HG02759 (cell line): ENCODE measurements around the gene SOCS1.
"Not testable (repeated sequence)": the region's sequence is repeated elsewhere in the genome, so short reads cannot be mapped to it uniquely, and the experiment has no call there.

Experiments used
- ATAC-seq: cut with Tn5 transposase; IDR thresholded peaks from one replicate; pipeline ENCODE4 v1.9.1; 2021; ENCODE audit warnings: mild to moderate bottlenecking, moderate library complexity; ENCODE audit not compliant: unreplicated experiment

SOCS1 gene

DNA sequence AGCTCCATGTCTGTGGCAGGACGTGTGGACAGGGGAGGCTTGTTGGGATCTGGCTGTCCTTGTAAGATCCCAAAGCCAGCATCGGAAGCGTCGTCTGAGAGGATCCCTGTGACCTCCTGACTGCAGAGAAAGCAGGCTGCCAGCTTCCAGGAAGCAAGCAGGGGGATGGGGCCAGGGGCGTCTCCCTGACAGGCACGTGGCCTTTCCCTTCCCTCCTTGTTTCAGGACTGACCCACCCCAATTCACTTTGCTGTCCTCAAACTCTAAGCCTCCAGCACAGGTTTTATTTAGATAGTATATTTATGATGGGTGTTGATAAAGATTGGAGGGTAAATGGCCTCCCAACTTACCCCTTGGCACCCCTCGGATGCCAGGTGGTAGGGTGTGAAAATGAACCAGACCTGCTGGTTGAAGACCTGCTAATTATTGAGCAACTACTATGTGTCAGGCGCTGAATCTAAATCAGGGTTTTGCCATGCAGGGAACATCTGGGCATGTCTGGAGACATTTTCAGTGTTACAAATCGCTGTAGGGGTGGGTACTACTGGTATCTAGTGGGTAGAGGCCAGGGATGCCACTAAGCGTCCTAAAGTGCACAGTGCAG is 24.5 kb downstream of the SOCS1 start:
- no peak for ATAC-seq

DNA sequence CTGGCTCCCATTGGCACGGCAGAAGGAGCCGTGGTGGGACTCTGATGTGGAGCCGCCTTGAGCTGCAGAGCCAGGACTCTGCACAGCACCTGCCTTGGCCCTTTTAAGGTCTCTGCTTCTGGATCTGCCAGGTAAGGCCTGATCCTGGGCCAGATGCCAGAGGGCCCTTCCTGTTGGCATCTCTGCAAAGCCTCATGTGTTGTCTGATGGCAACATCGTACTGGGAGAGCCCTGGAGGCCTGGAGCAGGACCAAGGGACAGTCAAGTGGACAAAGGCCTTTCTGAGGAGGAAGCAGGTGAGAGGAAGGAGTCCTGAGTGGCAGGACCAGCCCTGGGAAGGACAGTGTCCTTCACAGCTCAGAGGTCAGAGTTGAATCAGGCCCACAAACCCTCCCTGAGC is 26.1 kb downstream of the SOCS1 start:
- no peak for ATAC-seq

DNA sequence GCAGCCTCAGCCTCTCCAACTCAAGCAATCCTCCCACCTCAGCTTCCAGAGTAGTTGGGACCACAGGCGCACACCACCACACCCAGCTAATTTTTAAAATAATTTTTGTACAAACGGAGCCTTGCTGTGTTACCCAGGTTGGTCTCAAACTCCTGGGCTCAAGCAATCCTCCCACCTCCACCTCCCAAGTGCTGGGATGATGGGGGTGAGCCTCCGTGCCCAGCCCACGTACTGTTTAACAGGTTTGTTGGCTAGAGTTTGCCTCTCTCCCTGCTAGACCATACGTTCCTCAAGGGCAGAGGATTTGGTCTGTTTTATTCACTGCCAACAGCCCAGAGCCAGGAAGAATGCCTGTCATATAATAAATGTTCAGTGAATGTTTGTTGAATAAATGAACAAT is 26.6 kb downstream of the SOCS1 start:
- ATAC-seq: no peak

DNA sequence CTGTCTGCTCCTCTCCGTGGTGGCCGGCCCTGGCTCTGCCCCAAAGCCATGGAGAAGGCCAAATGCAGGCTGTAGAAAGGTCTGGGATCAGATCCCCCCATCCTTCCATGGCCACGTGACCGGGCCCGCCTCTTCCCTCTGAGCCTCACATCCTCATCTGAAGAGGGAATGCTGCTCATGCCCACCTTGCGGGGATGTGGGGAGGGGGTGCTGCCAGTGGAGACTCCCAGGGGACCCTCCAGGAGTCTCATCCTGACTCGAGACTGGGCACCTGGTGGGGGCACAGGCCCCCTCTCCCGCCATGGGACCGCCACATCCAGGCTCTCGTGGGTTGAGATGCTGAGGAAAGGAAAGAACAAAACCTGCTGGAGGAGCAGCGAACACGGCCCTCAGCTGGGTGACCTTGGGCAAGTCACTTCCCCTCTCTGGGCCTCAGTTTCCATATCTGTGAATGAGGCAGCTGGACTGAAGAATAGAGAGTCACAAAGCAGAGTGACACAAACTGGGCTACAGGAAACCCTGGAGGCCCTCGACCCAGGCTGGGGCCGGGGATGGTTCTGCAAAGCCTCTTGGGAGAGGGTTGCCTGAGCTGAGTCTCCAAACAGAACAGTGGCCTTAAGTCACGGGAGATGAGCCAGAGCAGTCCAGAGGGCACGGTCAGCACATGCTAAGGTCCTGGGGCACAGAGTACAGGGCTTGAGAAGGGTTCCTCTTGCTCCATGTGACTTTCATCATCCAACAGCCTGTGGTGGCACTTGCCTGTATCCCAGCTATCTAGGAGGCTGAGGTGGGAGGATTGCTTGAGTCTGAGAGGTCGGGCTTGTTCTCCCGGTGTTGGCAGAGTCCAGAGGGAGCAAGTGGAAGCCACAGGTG is 30.1 kb downstream of the SOCS1 start:
- ATAC-seq: no peak

DNA sequence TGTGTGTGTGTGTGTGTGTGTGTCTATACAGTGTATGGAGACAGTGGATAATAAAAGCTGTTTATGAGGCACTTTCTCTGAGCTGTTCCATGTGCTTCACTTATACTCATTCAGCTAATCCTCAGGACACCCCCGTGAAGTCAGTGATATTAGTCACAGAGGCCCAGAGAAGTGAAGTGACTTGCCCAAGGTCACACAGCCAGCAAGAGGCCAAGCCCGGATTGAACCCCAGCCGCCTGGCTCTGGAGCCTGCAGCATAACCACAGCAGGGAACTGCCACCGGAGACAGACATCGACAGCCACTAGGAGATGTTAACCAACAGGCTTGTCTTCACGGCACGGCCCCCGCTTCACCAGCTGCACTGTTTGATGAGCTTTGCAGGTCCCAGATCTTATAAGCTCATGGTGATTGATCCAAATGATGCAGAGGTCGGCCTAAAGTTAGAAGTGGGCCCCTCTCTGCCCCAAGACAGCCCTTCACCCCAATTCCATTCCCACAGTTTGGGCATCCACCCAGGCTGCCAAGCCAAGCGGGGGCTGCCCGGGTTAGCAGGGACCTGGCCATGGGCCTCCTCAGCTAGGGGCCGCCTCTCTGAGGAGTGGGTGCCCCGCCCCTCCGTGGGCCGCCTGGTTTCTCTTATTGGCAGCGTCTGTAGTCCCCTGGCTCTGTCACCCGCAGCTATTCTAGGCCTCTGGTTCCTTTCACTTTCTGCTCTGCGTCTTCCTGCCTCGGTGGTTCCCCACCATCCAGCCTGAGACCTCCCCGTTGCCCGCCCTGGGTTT is 30.9 kb downstream of the SOCS1 start:
- peak; percentile 87 for ATAC-seq

DNA sequence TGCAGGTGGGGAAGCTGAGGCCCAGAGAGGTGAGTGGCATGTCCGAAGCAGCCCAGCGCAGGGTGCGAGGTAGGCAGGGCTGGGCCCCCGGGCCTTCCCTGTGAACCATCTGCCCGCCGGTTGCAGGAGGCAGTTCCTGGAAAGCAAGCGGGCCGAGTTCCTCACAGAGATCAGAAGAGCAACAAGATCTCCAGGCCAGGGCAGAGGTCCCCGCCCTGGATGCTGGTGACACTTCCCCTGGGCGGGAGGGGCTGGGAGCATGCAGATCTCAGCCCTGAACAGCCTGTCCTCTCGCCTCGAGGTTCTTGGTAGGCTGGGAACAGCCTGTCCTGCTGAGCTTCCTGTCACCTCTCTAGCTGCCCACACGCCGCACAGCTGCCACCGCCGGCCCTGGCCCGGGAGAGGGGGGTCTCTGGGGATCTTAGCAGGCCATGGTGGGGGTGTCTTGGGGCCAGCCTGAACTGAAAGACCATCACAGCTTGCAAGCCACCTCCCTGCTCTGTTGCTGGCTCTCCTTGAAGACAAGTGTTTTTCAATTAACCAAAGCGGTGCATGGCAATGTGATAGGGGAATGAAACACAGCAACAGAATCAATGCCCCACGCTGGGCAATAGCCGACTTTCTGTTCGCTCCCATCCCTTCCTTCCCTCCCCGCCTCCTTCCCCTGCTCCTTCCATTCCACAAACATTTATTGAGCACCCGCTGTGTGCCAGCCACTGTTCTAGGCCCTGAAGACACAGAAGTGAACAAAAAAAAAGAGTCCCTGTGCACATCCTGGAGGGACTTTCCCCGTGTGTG is 31.7 kb downstream of the SOCS1 start:
- ATAC-seq: no peak

DNA sequence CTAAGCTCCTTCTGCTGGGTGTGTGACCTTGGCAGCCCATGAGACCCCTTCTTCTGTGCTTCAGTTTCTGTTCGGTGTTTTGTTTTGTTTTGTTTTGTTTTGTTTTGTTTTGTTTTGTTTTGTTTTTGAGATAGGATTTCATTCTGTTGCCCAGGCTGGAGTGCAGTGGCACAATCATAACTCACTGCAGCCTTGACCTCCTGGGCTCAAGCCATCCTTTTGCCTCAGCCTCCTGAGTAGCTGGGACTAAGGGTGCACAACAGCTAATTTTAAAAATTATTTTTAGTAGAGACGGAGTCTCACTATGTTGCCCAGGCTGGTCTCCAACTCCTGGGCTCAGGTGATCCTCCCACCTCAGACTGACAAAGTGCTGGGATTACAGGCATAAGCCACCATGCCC is 35.5 kb downstream of the SOCS1 start:
- not testable (repeated sequence) for ATAC-seq

DNA sequence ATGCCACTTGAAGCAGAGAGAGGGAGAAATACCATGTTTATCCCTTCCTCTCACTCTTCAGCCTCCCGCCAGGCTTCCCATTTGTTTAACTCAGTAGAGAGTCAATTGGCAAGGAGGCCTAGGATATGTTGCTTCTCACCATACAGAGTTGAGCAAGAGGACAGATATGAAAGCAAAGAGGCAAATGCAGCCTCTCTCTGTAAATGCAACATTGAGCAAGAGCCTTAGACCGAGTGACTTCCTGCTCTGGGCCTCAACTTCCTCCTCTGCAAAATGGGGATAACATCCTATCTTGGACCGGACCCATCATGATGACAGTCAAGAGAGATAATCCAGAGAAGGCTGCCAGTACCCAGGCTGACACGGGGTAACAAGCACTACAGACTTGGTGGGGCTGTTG is 36.8 kb downstream of the SOCS1 start:
- no peak for ATAC-seq

DNA sequence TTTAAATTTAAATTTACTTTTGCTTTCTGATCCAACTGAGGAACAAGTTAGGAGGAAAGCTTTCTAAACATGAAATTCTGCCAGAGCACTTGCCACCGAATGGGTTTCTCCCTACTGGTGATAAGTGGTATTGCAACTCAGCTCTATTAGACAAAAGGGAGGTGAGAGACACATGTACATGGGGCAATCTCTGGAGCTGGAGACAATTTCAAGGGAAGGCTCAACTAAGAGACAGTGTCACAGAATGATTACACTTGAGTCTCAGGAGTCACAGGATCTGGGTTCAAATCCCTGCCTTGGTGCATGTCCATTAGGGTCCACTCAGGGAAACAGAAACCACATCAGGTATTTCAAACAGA is 37.4 kb downstream of the SOCS1 start:
- no peak for ATAC-seq

DNA sequence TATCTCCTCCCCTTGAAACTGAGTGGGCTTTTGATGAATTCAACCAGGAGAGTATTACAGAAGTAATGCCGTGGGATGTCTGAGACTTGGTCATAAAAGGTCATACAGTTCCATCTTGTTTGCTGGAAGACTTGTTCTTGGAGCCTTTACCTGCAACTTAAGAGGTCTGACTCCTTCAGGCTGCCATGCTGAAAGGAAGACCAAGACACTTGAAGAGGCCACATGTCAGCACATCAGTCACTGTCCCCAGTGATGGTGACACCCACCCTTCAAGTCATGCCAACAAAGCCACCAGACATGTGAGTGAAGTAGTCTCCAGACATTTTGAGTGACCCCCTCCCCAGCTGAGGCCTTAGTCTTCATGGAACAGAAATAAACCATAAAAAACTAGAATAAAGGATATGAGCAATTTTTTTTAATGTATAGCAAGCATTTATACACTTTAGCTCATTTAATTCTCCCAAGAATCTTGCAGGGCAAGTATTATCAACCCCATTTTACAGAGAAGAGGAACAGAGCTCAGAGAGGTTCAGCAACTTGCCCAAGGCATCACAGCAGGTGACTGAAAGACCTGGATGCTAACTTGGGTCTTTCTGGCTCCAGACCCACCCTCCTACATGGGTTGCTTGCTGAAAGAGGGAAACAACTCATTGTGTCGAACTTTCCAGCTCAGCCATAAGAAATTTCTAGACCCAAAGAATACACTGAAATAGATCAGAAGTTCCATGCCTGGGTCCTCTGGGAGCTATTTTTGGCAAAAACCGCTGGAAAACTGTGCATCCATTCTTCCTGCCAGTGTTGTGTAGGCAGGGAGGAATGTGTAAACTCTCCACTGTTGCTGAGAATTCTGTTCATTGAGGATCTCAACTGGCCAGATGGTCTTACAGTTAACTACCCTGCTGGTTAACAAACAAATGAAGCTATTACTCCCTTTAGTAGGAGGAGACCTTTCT is 38.1 kb downstream of the SOCS1 start:
- ATAC-seq: no peak

DNA sequence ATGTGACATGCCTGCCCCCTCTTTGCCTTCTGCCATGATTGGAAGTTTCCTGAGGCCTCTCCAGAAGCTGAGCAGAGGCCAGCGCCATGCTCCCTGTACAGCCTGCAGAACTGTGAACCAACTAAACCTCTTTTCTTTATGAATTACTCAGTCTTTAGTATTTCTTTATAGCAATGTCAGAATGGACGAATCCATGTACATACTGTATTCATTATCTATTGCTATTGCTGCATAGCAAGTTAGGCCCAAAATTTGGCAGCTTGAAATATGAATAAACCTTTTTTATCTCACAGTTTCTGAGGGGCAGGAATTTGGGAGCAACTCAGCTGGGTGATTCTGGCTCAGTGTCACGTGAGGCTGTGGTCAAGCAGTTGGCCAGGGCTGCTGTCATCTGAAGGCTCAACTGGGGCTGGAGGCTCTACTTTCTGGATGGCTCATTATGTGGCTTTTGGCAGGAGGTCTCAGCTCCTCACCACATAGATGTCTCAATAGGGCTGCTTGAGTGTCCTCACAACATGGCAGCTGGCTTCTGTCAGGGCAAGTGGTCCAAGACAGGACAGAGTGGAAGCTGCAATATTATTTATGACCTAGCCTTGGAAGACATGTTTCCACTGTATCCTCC is 40.0 kb downstream of the SOCS1 start:
- ATAC-seq: no peak

DNA sequence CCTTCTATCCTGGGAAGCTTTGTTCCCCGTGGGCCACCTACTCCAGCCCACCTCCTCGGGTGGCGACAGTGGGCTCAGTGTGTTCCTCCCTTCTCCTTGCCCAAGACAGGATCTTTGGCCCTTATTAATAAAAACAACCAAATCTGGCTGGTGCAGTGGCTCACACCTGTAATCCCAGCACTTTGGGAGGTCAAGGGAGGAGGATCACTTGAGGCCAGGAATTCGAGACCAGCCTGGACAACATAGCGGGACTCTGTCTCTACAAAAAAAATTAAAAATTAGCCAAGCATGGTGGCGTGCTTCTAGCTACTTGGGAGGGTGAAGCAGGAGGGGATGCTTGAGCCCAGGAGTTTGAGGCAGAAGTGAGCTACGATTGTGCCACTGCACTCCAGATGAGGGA is 42.2 kb downstream of the SOCS1 start:
- ATAC-seq: no peak

DNA sequence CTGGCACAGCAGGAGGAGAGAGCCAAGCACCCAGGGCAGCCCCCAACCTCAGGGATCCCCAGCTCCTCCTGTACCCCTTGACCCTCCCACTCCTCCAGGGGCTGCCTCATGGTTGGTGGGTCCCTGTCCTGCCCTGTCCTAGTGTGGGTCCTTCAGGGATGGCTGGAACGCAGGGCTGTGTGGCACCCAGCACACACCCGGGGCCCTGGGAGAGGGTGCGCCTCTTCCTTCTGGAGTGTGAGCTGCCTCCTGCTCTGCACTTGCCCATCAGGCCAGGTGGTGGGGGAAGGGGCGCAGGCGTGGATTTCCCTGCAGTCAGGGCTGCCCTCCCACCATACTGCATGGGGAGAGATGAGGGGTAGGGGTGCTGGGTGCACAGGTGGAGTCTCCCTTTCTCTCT is 42.6 kb downstream of the SOCS1 start:
- no peak for ATAC-seq

DNA sequence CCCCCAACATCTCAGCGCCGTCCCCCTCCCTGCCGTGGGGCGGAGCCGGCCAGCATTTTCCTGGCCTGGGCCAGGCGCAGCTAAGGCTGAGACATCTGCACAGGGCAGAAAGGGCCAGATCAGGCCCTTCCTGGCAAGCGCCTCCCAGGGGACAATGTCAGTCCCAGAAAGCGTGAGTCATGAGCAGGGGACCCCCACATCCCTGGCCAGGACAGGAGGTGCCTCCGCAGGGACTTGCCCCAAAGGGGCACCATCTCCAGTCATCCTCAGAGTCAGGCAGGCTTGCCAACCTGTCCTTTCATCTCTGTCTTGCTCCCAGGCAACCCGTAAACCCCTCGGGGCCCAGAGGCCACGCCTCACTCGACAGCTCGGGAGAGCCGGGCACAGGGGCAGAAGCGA is 43.2 kb downstream of the SOCS1 start:
- ATAC-seq: no peak

DNA sequence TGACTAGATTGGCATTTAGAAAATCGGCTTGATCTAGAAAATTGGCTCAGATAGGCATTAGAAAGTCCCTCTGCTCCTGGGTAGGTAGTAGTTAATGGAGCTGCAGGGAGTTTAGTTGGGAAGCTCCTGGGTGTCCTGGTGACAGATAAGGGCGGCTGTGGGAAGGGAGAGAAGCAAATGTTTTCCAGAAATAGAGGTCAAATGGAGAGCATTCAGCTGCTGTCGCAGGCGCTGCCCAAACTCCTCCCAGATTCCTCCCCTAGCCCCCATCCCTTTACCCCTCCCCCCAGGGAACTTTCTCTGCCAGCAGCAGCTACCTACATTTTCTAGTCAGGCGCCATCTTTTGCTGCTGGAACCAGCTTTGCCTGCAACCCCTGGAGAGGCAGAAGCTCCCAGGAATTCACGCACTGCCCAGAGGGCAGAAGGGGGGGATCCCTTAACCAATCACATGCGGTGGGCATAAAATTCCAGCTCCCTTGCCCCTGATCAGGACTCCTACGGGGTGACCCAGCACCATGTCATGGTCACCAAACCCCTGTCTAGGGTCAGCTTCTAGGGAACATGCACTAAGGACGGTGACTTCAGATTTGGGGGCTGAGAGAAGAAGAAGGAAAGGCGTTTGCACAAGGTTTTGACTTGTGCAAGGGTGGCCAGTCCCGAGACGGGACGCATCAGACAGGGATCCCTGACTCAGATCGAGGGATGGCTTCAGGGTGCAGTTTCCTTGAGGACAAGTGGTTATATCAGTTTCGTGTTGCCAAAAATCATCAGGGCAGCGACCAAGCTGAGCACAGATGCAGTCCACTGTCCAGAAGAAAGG is 43.8 kb downstream of the SOCS1 start:
- no peak for ATAC-seq

DNA sequence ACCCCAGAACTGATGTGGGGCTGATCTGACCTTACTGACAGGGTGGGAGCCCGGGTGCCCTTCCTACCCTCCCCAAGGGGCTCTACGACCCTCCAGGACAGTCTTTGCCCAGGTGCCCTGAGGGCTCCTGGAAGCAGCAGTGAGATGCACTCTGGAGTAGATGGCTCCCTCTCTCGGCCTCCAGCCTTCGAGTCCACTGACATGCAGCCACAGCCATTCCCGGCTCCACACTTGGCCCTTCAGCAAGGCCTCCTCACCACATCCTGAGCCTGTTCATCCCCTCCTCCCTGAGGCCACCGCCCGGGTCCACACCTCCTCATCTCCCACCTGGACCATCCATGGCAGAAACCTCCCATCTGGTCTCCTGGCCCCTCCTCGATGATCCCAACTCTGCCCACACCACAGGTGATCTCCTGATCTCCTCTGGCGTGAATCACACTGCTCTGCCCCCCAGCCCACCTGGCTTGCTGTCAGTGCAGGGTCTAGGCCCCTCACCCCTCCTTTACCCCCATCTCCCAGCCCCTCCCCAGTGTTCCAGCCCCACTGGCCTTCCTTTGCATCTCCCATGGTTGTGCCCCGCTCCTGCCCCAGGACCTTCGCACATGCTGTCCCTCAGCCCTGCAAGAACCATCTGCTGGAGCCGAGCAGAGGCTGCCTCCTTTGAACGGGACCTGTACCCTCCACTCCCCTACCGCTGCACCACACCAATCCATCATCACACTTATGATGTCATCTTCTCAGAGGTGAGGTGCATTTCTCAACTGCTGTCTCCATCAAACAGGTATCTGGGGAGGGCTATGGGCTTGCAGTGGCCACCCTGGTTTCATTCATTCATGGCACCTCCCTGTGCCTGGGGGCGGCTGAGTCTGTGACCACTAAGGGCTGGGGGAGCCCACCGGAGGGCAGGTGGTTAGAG is 44.7 kb downstream of the SOCS1 start:
- no peak for ATAC-seq

DNA sequence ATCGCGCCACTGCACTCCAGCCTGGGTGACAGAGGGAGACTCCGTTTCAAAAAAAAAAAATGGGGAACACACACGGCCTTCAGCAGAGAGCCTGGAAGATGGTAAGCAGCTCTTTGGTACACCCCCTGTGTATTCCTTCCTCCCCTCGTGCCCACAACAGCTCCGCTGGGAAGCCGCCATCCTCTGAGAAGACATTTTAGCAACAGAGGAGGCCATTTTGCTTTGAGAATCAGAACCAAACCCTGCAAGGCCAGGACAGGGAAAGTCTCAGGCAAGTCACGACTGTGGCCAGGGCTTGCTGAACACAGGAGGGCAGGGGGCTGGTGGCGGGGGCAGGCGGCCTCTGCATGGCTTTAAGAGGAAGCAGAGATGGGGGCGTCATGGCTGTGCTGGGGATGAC is 45.7 kb downstream of the SOCS1 start:
- no peak for ATAC-seq
